Central memory CD4-positive, alpha-beta T cell (primary cell): ENCODE results near the gene LRRC75A.
"Not testable (repeated sequence)": the region's sequence is repeated elsewhere in the genome, so short reads cannot be mapped to it uniquely, and the experiment has no call there.

Experiments used
- DNase-seq: peaks from one replicate; pipeline ENCODE4 v3.0.0; 2022

Gene LRRC75A

GRCh38 chr17:16448490-16448889 is 43.5 kb downstream of the LRRC75A start:
- no peak for DNase-seq

GRCh38 chr17:16447676-16448075 is 44.3 kb downstream of the LRRC75A start:
- DNase-seq, result no peak

- DNase-seq, result no peak
Observed at GRCh38 chr17:16446338-16446983, 45.5 kb downstream of the LRRC75A start.

GRCh38 chr17:16444258-16444886 is 47.6 kb downstream of the LRRC75A start:
- no peak for DNase-seq

GRCh38 chr17:16443511-16444257 is 48.3 kb downstream of the LRRC75A start:
- no peak for DNase-seq

GRCh38 chr17:16442594-16443510 is 49.1 kb downstream of the LRRC75A start:
- no peak for DNase-seq

GRCh38 chr17:16442141-16442540 is 49.9 kb downstream of the LRRC75A start:
- no peak for DNase-seq

GRCh38 chr17:16440901-16441629 is 50.9 kb downstream of the LRRC75A start:
- DNase-seq, result no peak

- DNase-seq, result not testable (repeated sequence)
Observed at GRCh38 chr17:16440354-16440753, 51.6 kb downstream of the LRRC75A start.

- peak; percentile 57 for DNase-seq
Observed at GRCh38 chr17:16439811-16440351, 52.1 kb downstream of the LRRC75A start.

- peak; percentile 39 for DNase-seq
Observed at GRCh38 chr17:16439303-16439791, 52.6 kb downstream of the LRRC75A start.

GRCh38 chr17:16438557-16439302 is 53.3 kb downstream of the LRRC75A start:
- DNase-seq, result peak; percentile 96

GRCh38 chr17:16438173-16438556 is 53.8 kb downstream of the LRRC75A start:
- DNase-seq, result no peak

- no peak for DNase-seq
Observed at GRCh38 chr17:16437083-16437482, 54.9 kb downstream of the LRRC75A start.

- no peak for DNase-seq
Observed at GRCh38 chr17:16435925-16436886, 55.8 kb downstream of the LRRC75A start.

GRCh38 chr17:16434662-16435061 is 57.3 kb downstream of the LRRC75A start:
- DNase-seq, result no peak

GRCh38 chr17:16433514-16433913 is 58.5 kb downstream of the LRRC75A start:
- DNase-seq, result no peak

GRCh38 chr17:16432017-16432416 is 60.0 kb downstream of the LRRC75A start:
- DNase-seq, result no peak

- DNase-seq, result no peak
Observed at GRCh38 chr17:16430650-16431049, 61.3 kb downstream of the LRRC75A start.

- no peak for DNase-seq
Observed at GRCh38 chr17:16429083-16429482, 62.9 kb downstream of the LRRC75A start.
